H1 (cell line): ENCODE measurements around the gene CALM1. TPM values are rescaled to one million over a fixed set of nuclear protein-coding genes. Genes with fewer than 3 reads are reported as not detected.

Experiments used
- ATF2 ChIP-seq: IDR thresholded peaks from 2 replicates; pipeline ENCODE4 v1.6.1; 2012; ENCODE audit warnings: low read length, inconsistent platforms
- BACH1 ChIP-seq: IDR thresholded peaks from 2 replicates; pipeline ENCODE4 v1.6.1; 2012; ENCODE audit warnings: low read length, improper control_type of control experiment
- BCL11A ChIP-seq, 2 experiments: IDR thresholded peaks; one replicate each; pipeline ENCODE4 v1.6.1; 2011; ENCODE audit warnings: low read depth in 2 of 2, low read length in 2 of 2, mild to moderate bottlenecking in 2 of 2
- CBX5 ChIP-seq: fragments of 300-800, 300-1000 bp; sonication (generic); IDR thresholded peaks from 2 replicates; pipeline ENCODE4 v1.7.1; 2016; ENCODE audit warnings: antibody characterized with exemption, low read length, low read depth
- CHD2 ChIP-seq: IDR thresholded peaks from 2 replicates; pipeline ENCODE4 v1.6.1; 2012; ENCODE audit warnings: low read length, improper control_type of control experiment
- CTBP2 ChIP-seq: IDR thresholded peaks from 2 replicates; pipeline ENCODE4 v1.7.0; 2011; ENCODE audit warnings: borderline replicate concordance, mild to moderate bottlenecking, moderate library complexity, mixed read lengths, low read length; ENCODE audit not compliant: insufficient read depth, insufficient read length
- E2F6 ChIP-seq: IDR thresholded peaks from 2 replicates; pipeline ENCODE4 v1.6.1; 2012; ENCODE audit warnings: inconsistent platforms
- JUN ChIP-seq: IDR thresholded peaks from 2 replicates; pipeline ENCODE4 v1.6.1; 2011; ENCODE audit warnings: low read depth, mild to moderate bottlenecking, improper control_type of control experiment, low read length
- JUND ChIP-seq: IDR thresholded peaks from 2 replicates; pipeline ENCODE4 v1.6.1; 2011; ENCODE audit warnings: mild to moderate bottlenecking, improper control_type of control experiment, low read length
- MAFK ChIP-seq: IDR thresholded peaks from 2 replicates; pipeline ENCODE4 v1.6.1; 2012; ENCODE audit warnings: low read depth, mild to moderate bottlenecking, improper control_type of control experiment, low read length
- POLR2A ChIP-seq, 2 experiments: IDR thresholded peaks; 1 replicate in 1 of 2; 2 replicates in 1 of 2; pipeline ENCODE4 v1.6.1; 2011; ENCODE audit warnings: low read depth in 2 of 2, low read length in 2 of 2, mild to moderate bottlenecking in 2 of 2; ENCODE audit errors: control extremely low read depth in 1 of 2
- RBBP5 ChIP-seq: IDR thresholded peaks from 2 replicates; pipeline ENCODE4 v1.7.1; 2012; ENCODE audit warnings: low read depth, mild to moderate bottlenecking, inconsistent platforms, low read length, moderate library complexity, borderline replicate concordance
- RFX5 ChIP-seq: IDR thresholded peaks from 2 replicates; pipeline ENCODE4 v1.6.1; 2011; ENCODE audit warnings: low read depth, low read length, improper control_type of control experiment, borderline replicate concordance
- SIX5 ChIP-seq: IDR thresholded peaks from 2 replicates; pipeline ENCODE4 v1.6.1; 2011; ENCODE audit warnings: mild to moderate bottlenecking, low read depth, low read length
- SP1 ChIP-seq: IDR thresholded peaks from 2 replicates; pipeline ENCODE4 v1.6.1; 2011; ENCODE audit warnings: low read depth, low read length
- SP2 ChIP-seq: IDR thresholded peaks from 2 replicates; pipeline ENCODE4 v1.6.1; 2012; ENCODE audit warnings: mild to moderate bottlenecking, low read length, inconsistent platforms
- SUZ12 ChIP-seq: fragments of 200-600 bp; sonication (generic); IDR thresholded peaks from 2 replicates; pipeline ENCODE4 v1.6.1; 2012; ENCODE audit warnings: mild to moderate bottlenecking, inconsistent platforms, low read length, moderate library complexity, mixed read lengths
- USF2 ChIP-seq: IDR thresholded peaks from 2 replicates; pipeline ENCODE4 v1.6.1; 2011; ENCODE audit warnings: low read length, improper control_type of control experiment
- polyA plus RNA-seq, 7 experiments: library from polyadenylated mRNA; depleted of rRNA in 3 of 7; stranded (reverse) in 5 of 7; unstranded in 2 of 7; fragments of >200 nt in 5 of 7; fragments of 200-250 nt in 2 of 7; gene quantifications; 1 replicate in 5 of 7; 2 replicates in 1 of 7; 4 replicates in 1 of 7; pipeline versions ENCODE4 v1.2.1 to v1.2.3, GENCODE V29; 2011 to 2013; ENCODE audit warnings: missing spikeins in 2 of 7, mixed read lengths in 2 of 7
- total RNA-seq: library from RNA; stranded (reverse); fragmentation: NEBNext Ultra II Directional; extraction: Animal tissue kit (Norgen Biotek cat#: 25700); gene quantifications from 2 replicates; pipeline ENCODE4 v1.2.1, GENCODE V29; 2021

Gene CALM1
- total and polyA plus RNA-seq, 2 of the 8 experiments (the other 6 are each of a cell fraction or from before 2014, with no cell fraction given), result 285 to 422 TPM

DNA sequence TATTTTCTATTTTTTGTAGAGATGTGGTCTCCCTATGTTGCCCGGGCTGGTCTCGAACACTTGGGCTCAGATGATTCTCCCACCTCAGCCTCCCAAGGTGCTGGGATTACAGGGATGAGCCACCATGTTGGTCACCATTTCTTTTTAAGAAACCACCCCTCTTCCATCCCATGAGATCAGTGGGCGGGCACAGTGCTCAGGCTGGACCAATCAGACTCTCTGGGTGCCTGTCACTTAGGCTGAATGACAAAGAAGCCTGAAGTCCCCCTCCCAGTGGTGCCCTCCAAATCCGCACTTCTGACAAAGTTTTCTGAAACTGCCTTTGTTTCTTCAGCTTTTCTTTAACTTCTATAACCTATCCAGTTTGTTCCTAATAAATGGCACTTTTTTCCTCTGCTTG lies 48.2 kb downstream of the CALM1 start (continued):
- TF ChIP-seq SP1 (peak; percentile 87), CBX5 (no peak), BACH1 (no peak), JUN (no peak), BCL11A (IDR thresholded peaks at IDR 0.05; ENCODE audit: low read depth in 2 of 2, low read length in 2 of 2) (no peak), RFX5 (no peak), CTBP2 (no peak), SUZ12 (no peak), MAFK (no peak), USF2 (no peak), RBBP5 (no peak), POLR2A (IDR thresholded peaks at IDR 0.05; ENCODE audit: control extremely low read depth in 1 of 2, low read depth in 2 of 2, low read length in 2 of 2) (no peak), SP2 (peak; percentile 40; the same call in 1 of the 2 replicates), CHD2 (peak; percentile 78), E2F6 (no peak), ATF2 (no peak), JUND (no peak), SIX5 (no peak)
